Brain microvascular endothelial cell (primary cell): ENCODE data around the gene COL4A1.
"Not testable (repeated sequence)": the region's sequence is repeated elsewhere in the genome, so short reads cannot be mapped to it uniquely, and the experiment has no call there.

Experiments
- DNase-seq: peaks from one replicate; pipeline ENCODE4 v3.0.0-alpha.2; 2020
- H3K27ac ChIP-seq: fragments of 250-450 bp; sonication (Bioruptor Pico); 2 replicates; pipeline ENCODE4 v1.5.1; 2020; ENCODE audit warnings: mild to moderate bottlenecking, moderate library complexity
- H3K27me3 ChIP-seq: fragments of 250-450 bp; sonication (Bioruptor Pico); replicated peaks from 2 replicates; pipeline ENCODE4 v1.5.1; 2020; ENCODE audit warnings: mild to moderate bottlenecking
- H3K36me3 ChIP-seq: fragments of 250-450 bp; sonication (Bioruptor Pico); replicated peaks from 2 replicates; pipeline ENCODE4 v1.5.1; 2020; ENCODE audit warnings: mild to moderate bottlenecking
- H3K4me3 ChIP-seq: 2 replicates; pipeline ENCODE4 v1.5.1; 2011; ENCODE audit warnings: low read depth, mild to moderate bottlenecking, control low read depth, low read length, moderate library complexity
- in situ Hi-C: cut with HindIII; loops from 2 replicates; pipeline ENCODE4 v1.10.0; 2017; ENCODE audit warnings: low sequenced_read_pairs, low pct_ligation_motif_present
- TF ChIP-seq, protein P1 (sequence below): IDR thresholded peaks from 2 replicates; pipeline ENCODE4 v1.5.1; 2011; ENCODE audit warnings: low read depth, mild to moderate bottlenecking, moderate library complexity, low read length, control low read depth, inconsistent platforms; ENCODE audit errors: missing control alignments

COL4A1 gene

DNA sequence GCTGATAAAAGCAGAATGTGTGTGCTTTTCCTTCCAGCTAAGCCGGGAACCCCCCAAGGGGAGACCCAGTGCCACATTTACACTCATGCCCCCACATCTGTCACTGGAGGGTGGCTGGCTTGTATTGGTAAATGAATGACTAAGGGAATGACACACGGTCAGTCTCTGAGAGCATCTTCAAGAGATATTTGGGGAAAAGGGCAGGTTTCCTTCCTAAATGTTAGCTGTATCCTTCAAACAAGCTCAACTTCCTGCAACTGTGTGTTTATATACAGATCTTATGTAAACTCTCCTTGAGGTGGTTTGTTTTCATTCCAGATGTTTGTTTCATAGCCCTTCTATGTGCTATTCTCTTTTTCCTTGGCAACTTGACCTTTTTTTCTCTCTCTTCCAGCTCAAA is 192.6 kb downstream of the COL4A1 start:
- Histone ChIP-seq H3K36me3 (no peaks in the 10 kb centered on the region), H3K4me3 (no peak overlapping the region), H3K27ac (no peak overlapping the region), H3K27me3 (no peaks in the 10 kb centered on the region)
- DNase-seq: no peak
- in situ Hi-C loops: loop anchor here (25.0 kb wide), 3 partner anchors 327 to 1152 kb away; partner anchors contain the start of gene IRS2
- TF ChIP-seq, protein P1, sequence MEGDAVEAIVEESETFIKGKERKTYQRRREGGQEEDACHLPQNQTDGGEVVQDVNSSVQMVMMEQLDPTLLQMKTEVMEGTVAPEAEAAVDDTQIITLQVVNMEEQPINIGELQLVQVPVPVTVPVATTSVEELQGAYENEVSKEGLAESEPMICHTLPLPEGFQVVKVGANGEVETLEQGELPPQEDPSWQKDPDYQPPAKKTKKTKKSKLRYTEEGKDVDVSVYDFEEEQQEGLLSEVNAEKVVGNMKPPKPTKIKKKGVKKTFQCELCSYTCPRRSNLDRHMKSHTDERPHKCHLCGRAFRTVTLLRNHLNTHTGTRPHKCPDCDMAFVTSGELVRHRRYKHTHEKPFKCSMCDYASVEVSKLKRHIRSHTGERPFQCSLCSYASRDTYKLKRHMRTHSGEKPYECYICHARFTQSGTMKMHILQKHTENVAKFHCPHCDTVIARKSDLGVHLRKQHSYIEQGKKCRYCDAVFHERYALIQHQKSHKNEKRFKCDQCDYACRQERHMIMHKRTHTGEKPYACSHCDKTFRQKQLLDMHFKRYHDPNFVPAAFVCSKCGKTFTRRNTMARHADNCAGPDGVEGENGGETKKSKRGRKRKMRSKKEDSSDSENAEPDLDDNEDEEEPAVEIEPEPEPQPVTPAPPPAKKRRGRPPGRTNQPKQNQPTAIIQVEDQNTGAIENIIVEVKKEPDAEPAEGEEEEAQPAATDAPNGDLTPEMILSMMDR: no peak

DNA sequence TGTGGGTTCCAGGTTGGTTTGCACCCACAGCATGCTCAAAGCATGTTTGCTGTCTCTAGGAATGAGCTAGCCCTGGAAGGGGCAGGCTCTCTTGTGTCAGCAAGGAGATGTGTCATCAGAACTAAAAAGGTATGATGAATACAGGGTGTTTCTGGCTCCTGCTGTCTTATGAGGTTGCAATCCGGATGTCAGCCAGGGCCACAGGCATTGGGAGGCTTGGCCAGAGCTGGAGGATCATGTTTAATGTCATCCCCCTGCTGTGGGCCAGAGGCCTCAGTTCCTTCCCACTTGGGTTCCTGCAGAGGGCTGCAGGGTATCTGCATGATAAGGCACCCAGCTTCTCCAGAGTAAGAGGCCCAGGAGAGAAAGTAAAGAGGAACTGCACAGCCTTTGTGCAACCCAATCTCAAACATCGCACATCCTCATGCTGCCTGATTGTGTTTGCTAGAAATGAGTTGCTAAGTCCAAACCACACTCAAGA is 193.6 kb downstream of the COL4A1 start:
- no peak overlapping the region for H3K27ac ChIP-seq
- DNase-seq: peak; percentile 69
- no peaks in the 10 kb centered on the region for H3K36me3 ChIP-seq
- no peak overlapping the region for H3K4me3 ChIP-seq
- TF ChIP-seq, protein P1: no peak
- in situ Hi-C loops: loop anchor here (25.0 kb wide), 3 partner anchors 326 to 1151 kb away; partner anchors contain the start of gene IRS2
- H3K27me3 ChIP-seq: no peaks in the 10 kb centered on the region

DNA sequence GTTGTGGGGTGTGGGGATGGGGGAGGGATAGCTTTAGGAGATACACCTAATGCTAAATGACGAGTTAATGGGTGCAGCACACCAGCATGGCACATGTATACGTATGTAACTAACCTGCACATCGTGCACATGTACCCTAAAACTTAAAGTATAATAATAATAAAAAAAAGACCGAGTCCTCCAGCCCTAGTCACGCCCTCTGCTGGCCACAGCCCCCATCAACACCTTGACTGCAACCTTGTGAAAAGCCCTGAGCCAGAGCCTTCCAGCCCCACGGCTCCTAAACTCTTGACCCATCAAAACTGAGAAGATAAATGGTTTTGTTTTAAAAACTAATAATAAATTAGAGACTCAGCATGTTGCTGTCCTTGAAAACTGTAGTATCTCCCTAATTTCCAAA is 194.6 kb downstream of the COL4A1 start:
- H3K4me3 ChIP-seq, H3K27me3 ChIP-seq, H3K36me3 ChIP-seq, DNase-seq, H3K27ac ChIP-seq: not testable (repeated sequence)
- TF ChIP-seq, protein P1: peak; percentile 68
- in situ Hi-C loops: loop anchor here (25.0 kb wide), 3 partner anchors 325 to 1150 kb away; partner anchors contain the start of gene IRS2

DNA sequence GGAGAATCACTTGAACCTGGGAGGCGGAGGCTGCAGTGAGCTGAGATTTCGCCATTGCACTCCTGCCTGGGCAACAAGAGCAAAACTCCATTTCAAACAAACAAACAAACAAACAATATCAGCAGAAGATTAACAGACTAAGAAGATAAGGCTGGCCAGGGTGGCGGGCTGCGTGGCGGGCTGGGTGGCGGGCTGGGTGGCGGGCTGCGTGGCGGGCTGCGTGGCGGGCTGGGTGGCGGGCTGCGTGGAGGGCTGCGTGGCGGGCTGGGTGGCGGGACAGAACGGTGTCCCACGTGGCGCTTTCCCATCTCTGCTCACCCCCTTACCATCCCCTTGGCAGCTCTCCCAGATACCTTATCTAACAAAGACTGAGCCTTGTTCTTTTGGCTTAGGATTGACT is 196.2 kb downstream of the COL4A1 start:
- Histone ChIP-seq H3K27ac (no peak overlapping the region), H3K27me3 (no peaks in the 10 kb centered on the region), H3K36me3 (no peaks in the 10 kb centered on the region), H3K4me3 (no peak overlapping the region)
- DNase-seq: no peak
- in situ Hi-C loops: loop anchor here (25.0 kb wide), 3 partner anchors 323 to 1148 kb away; partner anchors contain the start of gene IRS2
- TF ChIP-seq, protein P1: no peak

DNA sequence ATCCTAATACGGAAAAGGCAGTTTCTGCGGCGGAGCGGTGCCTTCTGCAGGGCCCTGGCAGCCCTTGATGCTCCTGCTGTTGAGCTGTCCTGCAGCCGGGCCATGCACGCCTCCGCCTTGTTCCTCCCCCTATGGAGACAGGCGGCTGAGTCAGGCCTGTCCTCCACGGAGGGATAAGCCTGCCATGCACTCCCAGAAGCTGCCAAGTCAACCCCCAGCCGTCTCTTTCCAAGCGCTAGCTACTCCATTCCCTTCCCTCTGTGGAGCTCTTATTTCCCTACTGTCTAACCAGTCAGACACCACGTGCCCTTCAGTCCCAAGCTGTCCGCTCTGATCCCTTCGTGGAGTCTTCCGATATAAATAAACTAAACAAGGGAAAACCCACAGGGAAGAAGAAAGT is 197.0 kb downstream of the COL4A1 start:
- no peak overlapping the region for H3K27ac ChIP-seq
- H3K4me3 ChIP-seq: no peak overlapping the region
- in situ Hi-C loops: loop anchor here (25.0 kb wide), 3 partner anchors 323 to 1148 kb away; partner anchors contain the start of gene IRS2
- no peaks in the 10 kb centered on the region for H3K27me3 ChIP-seq
- TF ChIP-seq, protein P1: no peak
- H3K36me3 ChIP-seq: no peaks in the 10 kb centered on the region
- peak; percentile 90 for DNase-seq
